Epithelial cell of proximal tubule (primary cell): ENCODE data around the gene SLC5A2. TPM values are rescaled to one million over a fixed set of nuclear protein-coding genes. Genes with fewer than 3 reads are reported as not detected.
"Not testable (repeated sequence)": the region's sequence is repeated elsewhere in the genome, so short reads cannot be mapped to it uniquely, and the experiment has no call there.

Source experiments
- DNase-seq: peaks from one replicate; pipeline ENCODE4 v3.0.0-alpha.2; 2011; ENCODE audit warnings: low read depth
- H3K4me3 ChIP-seq: 2 replicates; pipeline ENCODE4 v1.5.1; 2011; ENCODE audit warnings: low read depth, mild to moderate bottlenecking, low read length
- total RNA-seq: library from RNA; depleted of rRNA; stranded (reverse); fragments of >200 nt; gene quantifications from 2 replicates; pipeline ENCODE4 v1.2.3, GENCODE V29; 2015
- TF ChIP-seq, protein P1 (sequence below): conservative IDR thresholded peaks from 2 replicates; pipeline ENCODE4 v1.5.1; 2012; ENCODE audit warnings: low read depth, mild to moderate bottlenecking, low read length

The SLC5A2 gene
- total RNA-seq, result 0.07 TPM in 1 of 2 replicates, not detected in the other

DNA sequence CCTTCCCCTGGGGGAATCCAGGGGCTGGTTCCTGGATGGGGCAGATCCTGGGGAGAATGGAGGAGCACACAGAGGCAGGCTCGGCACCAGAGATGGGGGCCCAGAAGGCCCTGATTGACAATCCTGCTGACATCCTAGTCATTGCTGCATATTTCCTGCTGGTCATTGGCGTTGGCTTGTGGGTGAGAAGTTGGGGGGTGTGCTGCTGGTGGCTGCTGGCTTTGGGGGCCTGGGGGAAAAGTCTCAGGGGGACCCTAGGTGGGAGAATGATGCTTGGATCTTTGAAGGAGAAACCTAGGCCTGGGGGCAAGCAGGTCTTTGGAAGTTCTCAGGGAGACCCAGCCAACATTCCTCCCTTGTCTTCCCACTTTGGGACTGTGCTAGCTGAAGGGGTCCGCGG lies at the start of gene SLC5A2:
TSS of gene SLC5A2 (plus strand) at position 43 of the 400 bp plus-strand sequence. CDS start at position 57, 14 bp downstream.
- no peak within 1 kb of the TSS for H3K4me3 ChIP-seq
- TF ChIP-seq, protein P1, sequence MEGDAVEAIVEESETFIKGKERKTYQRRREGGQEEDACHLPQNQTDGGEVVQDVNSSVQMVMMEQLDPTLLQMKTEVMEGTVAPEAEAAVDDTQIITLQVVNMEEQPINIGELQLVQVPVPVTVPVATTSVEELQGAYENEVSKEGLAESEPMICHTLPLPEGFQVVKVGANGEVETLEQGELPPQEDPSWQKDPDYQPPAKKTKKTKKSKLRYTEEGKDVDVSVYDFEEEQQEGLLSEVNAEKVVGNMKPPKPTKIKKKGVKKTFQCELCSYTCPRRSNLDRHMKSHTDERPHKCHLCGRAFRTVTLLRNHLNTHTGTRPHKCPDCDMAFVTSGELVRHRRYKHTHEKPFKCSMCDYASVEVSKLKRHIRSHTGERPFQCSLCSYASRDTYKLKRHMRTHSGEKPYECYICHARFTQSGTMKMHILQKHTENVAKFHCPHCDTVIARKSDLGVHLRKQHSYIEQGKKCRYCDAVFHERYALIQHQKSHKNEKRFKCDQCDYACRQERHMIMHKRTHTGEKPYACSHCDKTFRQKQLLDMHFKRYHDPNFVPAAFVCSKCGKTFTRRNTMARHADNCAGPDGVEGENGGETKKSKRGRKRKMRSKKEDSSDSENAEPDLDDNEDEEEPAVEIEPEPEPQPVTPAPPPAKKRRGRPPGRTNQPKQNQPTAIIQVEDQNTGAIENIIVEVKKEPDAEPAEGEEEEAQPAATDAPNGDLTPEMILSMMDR, result no peak
- DNase-seq, result no peak

DNA sequence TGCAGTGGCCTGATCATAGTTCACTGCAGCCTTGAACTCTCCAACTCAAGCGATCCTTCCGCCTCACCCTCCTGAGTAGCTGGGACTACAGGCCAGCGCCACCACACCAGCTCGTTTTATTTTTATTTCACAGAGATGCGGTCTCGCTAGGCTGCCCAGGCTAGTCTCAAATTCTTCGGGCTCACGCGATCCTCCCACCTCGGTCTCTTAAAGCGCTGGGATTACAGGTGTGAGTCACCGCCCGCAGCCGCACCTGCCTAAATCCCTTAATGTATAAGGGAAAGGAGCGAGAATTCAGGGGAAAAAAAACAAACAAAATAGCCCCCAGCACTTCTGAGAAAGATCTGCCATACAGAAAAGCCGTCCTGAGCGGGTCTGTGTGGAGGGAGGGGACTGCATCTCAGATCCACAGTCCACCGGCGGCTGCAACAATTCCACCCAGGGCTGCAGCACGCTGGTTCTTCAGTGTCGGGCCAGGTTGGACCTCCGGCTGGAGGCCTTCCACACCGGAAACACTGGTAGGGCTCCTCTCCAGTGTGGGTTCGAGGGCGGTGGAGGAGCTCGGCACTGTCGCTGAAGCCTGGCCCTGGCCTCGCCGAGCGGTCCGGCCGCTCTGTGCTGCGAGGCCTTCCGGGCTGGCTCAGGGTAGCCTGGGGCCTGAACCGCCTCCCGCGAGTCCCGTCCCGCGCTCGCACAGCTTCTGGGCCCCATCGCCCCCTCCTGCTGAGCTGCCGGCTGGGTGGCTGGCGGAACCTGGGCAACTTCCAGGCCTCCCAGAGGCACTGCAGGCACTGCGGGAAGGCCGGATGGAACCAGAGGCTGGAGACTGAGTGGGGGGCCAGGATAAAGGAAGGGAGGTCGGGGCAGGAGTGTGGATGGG lies 47.3 kb upstream of the SLC5A2 start:
- no peak for DNase-seq
- TF ChIP-seq, protein P1, result no peak
- no peak overlapping the region for H3K4me3 ChIP-seq

DNA sequence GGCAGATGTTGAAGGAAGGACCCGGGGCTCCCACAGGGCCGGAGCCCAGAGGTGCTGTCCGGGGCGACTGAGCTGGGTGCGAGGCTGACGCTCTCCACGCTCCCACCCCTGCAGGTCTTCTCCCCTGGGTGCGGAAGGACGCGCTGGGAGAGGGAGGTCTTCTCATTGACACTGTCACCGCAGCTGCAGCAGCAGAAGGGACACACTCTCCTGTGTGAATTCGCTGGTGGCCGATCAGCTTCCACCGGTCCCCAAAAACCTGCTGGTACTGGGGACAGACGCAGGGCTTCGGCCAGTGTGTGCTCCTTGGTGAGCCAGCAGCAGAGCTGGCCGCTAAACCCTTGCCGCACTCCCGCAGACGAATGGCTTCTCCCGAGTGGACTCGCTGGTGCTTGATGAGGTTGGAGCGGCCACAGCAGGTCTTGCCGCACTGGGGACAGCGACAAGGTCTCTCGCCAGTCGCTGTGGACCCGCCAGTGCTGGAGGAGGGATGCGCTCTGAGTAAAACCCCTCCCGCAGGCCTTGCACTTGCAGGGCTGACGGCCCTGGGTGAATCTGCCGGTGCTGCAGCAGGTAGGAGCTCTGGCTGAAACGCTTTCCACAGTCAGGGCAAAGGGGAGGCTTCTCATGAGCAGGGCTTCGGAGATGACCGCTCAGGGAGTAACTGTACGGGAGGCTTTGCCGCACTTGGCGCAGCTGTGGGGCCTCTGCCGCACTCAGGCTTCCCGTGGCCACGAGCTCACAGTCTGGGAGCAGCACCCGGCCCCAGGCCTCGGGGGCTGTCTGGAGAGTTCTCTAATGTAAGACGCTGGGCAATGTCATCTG lies 46.5 kb upstream of the SLC5A2 start:
- DNase-seq, result no peak
- H3K4me3 ChIP-seq, result no peak overlapping the region
- TF ChIP-seq, protein P1, result no peak

DNA sequence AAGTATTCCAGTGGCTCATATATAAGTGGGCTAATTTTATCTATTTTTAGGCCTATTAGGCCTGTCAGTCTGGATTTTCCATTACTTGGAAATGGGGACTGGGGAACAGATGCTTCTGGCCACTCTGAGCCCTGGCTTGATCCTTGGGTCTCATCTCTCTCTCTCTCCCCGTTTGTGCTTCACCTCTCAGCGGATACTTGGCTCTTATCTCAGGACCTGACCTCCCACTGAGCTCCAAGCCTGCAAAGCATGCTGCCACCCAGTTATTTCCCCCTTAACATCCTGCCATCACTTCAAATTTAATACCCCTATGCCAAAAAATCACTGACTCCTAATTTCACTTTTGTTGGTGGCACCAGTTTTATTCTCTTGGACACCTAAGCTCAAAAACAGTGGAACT lies 44.5 kb upstream of the SLC5A2 start:
- H3K4me3 ChIP-seq, result no peak overlapping the region
- TF ChIP-seq, protein P1, result no peak
- DNase-seq, result no peak

DNA sequence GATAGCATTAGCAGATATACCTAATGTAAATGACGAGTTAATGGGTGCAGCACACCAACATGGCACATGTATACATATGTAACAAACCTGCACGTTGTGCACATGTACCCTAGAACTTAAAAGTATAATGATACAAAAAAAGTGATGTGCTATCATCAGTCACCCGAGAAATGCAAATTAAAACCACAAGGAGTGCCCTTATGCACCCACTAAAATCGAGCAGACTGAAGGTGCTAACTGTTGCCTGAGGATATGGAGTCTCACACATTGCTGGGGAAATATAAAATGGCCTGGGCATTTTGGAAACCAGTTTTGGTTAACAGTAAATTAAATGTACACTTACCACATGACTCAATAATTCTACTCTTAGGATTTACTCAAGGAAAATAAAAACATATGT lies 43.9 kb upstream of the SLC5A2 start:
- DNase-seq, H3K4me3 ChIP-seq: not testable (repeated sequence)

DNA sequence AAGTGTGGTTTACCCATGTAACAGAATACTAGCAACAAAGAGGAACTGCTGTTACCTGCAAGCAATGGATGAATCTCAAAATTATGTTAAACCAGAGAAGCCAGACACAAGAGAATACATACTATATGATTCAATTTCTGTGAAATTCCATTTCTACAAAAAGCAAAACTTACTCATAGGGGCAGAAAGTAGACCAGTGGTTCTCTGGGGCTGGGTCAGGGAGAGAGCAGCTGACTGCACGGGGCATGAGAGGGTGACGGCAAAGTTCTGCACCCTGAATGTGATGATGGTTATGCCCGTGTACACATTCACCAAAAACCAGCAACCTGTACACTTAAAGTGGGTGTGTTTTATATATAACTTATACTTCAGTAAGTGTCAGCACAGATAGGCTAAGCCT lies 43.4 kb upstream of the SLC5A2 start:
- H3K4me3 ChIP-seq, result no peak overlapping the region
- DNase-seq, result no peak
- TF ChIP-seq, protein P1, result no peak

DNA sequence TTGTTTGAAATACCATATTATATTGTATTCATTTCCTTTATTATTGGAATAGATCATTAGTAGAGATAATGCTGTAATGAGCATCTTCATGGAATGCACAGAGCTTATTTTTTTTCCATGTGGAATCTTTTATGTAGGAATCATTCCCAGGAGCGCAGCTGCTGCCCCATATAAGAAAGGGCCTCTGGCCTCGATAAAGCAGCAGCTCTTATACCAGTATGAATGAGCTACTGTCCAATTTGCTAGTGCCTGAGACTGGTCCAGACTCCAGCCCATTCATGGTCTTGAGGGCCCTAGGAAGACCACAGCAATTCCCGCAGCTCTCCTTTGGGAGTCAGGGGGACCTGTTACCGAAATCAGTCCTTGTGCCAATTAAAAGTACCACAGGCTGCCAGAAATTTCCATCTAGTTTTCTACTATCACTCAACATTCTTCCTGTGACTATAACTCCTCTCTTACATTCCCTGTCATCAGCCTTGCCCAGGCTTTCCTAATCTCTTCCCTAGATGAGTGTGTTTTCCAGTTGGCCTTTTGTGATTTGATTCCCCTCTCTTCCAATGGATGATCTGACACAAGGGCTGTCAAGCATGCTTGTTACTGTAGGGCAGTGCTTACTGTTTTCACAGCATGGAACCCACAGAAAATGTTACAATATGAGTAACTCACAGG lies 42.3 kb upstream of the SLC5A2 start:
- no peak for DNase-seq
- TF ChIP-seq, protein P1, result no peak
- no peak overlapping the region for H3K4me3 ChIP-seq
